Pancreas (tissue), 10 donors: ENCODE measurements around the gene PCDH15. TPM values are rescaled to one million over a fixed set of nuclear protein-coding genes. Genes with fewer than 3 reads are reported as not detected.

Source experiments
- ATAC-seq, 4 donors: fragments of 200-7000 bp; cut with Tn5 transposase; one replicate each; pipeline versions ENCODE4 v1.8.0 to v1.9.1; 2020; ENCODE audit warnings: mild to moderate bottlenecking in 4 of 4, moderate library complexity in 4 of 4
- DNase-seq, 6 donors: peaks; one replicate each; pipeline ENCODE4 v3.0.0-alpha.2; 2020
- FAIRE-seq: peaks from 2 replicates; lab custom pipeline; 2012; peaks lifted over from hg19 to GRCh38; lab: Jason Lieb, UNC
- H3K27ac ChIP-seq, 4 donors: fragments of 200-600 bp; sonication (generic); 1 replicate in 3 of 4; 2 replicates in 1 of 4; pipeline versions ENCODE4 v1.5.0 to v1.8.0; 2020
- H3K27me3 ChIP-seq, 4 donors: fragments of 200-600 bp; one replicate each; pipeline ENCODE4 v1.8.0; 2021
- H3K36me3 ChIP-seq, 3 donors: fragments of 200-600 bp; sonication (generic) in 1 of 3; one replicate each; pipeline versions ENCODE4 v1.5.0 to v1.8.0; 2020 to 2021
- H3K4me1 ChIP-seq, 3 donors: fragments of 200-600 bp; one replicate each; pipeline ENCODE4 v1.8.0; 2021
- H3K4me3 ChIP-seq, 4 donors: fragments of 200-600 bp; sonication (generic) in 2 of 4; one replicate each; pipeline versions ENCODE4 v1.5.0 to v1.8.0; 2020 to 2021
- H3K9me3 ChIP-seq, 4 donors: fragments of 200-600 bp; one replicate each; pipeline ENCODE4 v1.8.0; 2021
- CTCF ChIP-seq, 4 donors: fragments of 200-600 bp; sonication (generic) in 3 of 4; IDR thresholded peaks; one replicate each; pipeline versions ENCODE4 v1.5.0 to v1.8.0; 2021; ENCODE audit warnings: antibody characterized with exemption in 4 of 4
- WGBS, 2 donors: extraction: QIAGEN DNeasy Blood & Tissue Kit; methylation state at CpG; one replicate each; pipeline ENCODE4 v1.1.7; 2013; 5-methylcytosine and 5-hydroxymethylcytosine counted together
- intact Hi-C, 3 donors: fragments of 100-400 bp; cut with DNase I; formaldehyde crosslinking; loops; one replicate each; pipeline versions ENCODE4 v1.11.1 to v1.14.2; 2022
- polyA plus RNA-seq, 2 donors: library from polyadenylated mRNA; stranded (reverse); fragments of 200-250 nt; gene quantifications; one replicate each; pipeline ENCODE4 v1.2.3, GENCODE V29; 2013
- total RNA-seq, 6 donors: library from RNA; stranded (reverse); fragmentation: NEBNext Ultra II Directional in 4 of 6; extraction: Animal tissue kit (Norgen Biotek cat#: 25700) in 4 of 6; gene quantifications; one replicate each; pipeline versions ENCODE4 v1.2.1 to v1.2.4, GENCODE V29; 2021 to 2023
- donor health status: healthy with polysubstance abuse.
- donor health status: DM: no; HTN: no; CAD: no; lungs with moderate emphysema.
- donor health status: DM: no; HTN: no; CAD: no.
- donor health status: control.
- donor health status: control.
- donor health status: Bipolar disorder and iron deficiency.
- donor health status: DM: yes; HTN: yes; CAD: no.
- donor health status: DM: no; HTN: no; CAD: no.
- donor health status: DM: no; HTN: no; CAD: no.
- donor health status: DM: yes; HTN: yes; CAD: no.

Gene PCDH15
- total and polyA plus RNA-seq, 8 donors = 0.31 TPM; not detected in 7

GRCh38 chr10:54722075-54722474 lies 79.0 kb downstream of the PCDH15 start:
- 84 to 91% methylated on average over 1 of the region's 1 CpG for WGBS, 2 donors
- no peak for TF ChIP-seq CTCF (IDR thresholded peaks at IDR 0.05)
- intact Hi-C loops = no loop called here
- Histone ChIP-seq H3K27ac (no peak overlapping the region), H3K27me3 (no peaks in the 10 kb centered on the region), H3K4me3 (no peak overlapping the region), H3K9me3 (no peaks in the 10 kb centered on the region), H3K36me3 (no peaks in the 10 kb centered on the region), H3K4me1 (no peaks in the 10 kb centered on the region)
- DNase-seq = no peak
- FAIRE-seq = no peak
- no peak for ATAC-seq

GRCh38 chr10:54710918-54711317 lies 90.1 kb downstream of the PCDH15 start:
- no peak for FAIRE-seq

GRCh38 chr10:54708591-54708990 lies 92.4 kb downstream of the PCDH15 start:
- no peak for TF ChIP-seq CTCF (IDR thresholded peaks at IDR 0.05)

More at GRCh38 chr10:54710918-54711317, 90.1 kb downstream of the PCDH15 start:
- Histone ChIP-seq H3K4me3 (no peak overlapping the region), H3K27me3 (no peaks in the 10 kb centered on the region), H3K27ac (no peak overlapping the region), H3K36me3 (no peaks in the 10 kb centered on the region), H3K9me3 (no peaks in the 10 kb centered on the region), H3K4me1 (no peaks in the 10 kb centered on the region)
- DNase-seq = no peak
- intact Hi-C loops = no loop called here
- no peak for TF ChIP-seq CTCF (IDR thresholded peaks at IDR 0.05)
- 48 to 55% methylated on average over 3 of the region's 3 CpGs for WGBS, 2 donors
- ATAC-seq = no peak

GRCh38 chr10:54708021-54708420 lies 93.0 kb downstream of the PCDH15 start:
- Histone ChIP-seq H3K36me3 (no peaks in the 10 kb centered on the region), H3K4me3 (no peak overlapping the region), H3K4me1 (no peaks in the 10 kb centered on the region), H3K27ac (no peak overlapping the region), H3K9me3 (no peaks in the 10 kb centered on the region), H3K27me3 (no peaks in the 10 kb centered on the region)
- no peak for ATAC-seq
- intact Hi-C loops = no loop called here
- no peak for TF ChIP-seq CTCF (IDR thresholded peaks at IDR 0.05)
- DNase-seq = no peak
- FAIRE-seq = no peak
- 72% methylated on average over 2 of the region's 2 CpGs for WGBS, 2 donors

More at GRCh38 chr10:54708591-54708990, 92.4 kb downstream of the PCDH15 start:
- DNase-seq = no peak
- Histone ChIP-seq H3K4me3 (no peak overlapping the region), H3K9me3 (no peaks in the 10 kb centered on the region), H3K27ac (no peak overlapping the region), H3K36me3 (no peaks in the 10 kb centered on the region), H3K27me3 (no peaks in the 10 kb centered on the region), H3K4me1 (no peaks in the 10 kb centered on the region)
- intact Hi-C loops = no loop called here
- no peak for FAIRE-seq
- ATAC-seq = no peak
- WGBS, 2 donors = 59 to 65% methylated on average over 8 of the region's 8 CpGs

- no peak for ATAC-seq
- Histone ChIP-seq H3K9me3 (no peaks in the 10 kb centered on the region), H3K4me3 (no peak overlapping the region), H3K4me1 (no peaks in the 10 kb centered on the region), H3K27me3 (no peaks in the 10 kb centered on the region), H3K27ac (no peak overlapping the region), H3K36me3 (no peaks in the 10 kb centered on the region)
- no peak for DNase-seq
- no peak for TF ChIP-seq CTCF (IDR thresholded peaks at IDR 0.05)
- intact Hi-C loops = no loop called here
- 80% methylated on average over 3 of the region's 3 CpGs for WGBS, 2 donors
- no peak for FAIRE-seq
These were observed 98.2 kb downstream of the PCDH15 start for GRCh38 chr10:54702583-54703485.
